ENCODE measurements around the gene NABP2.

The NABP2 gene

GRCh38 chr12:56243731-56244181, 19.6 kb downstream of the NABP2 start:
- H3K36me3 ChIP-seq (ENCODE audit: control insufficient read depth, insufficient read depth, low read length), result peaks cover 65% of the 10 kb centered on the region
- no peak overlapping the region for H3K4me3 ChIP-seq (ENCODE audit: insufficient read depth, low read depth, low read length)
- no peaks in the 10 kb centered on the region for H3K9me3 ChIP-seq (ENCODE audit: control insufficient read depth, low read length)
- no peaks in the 10 kb centered on the region for H3K27me3 ChIP-seq (ENCODE audit: control insufficient read depth, insufficient read depth, low read length, poor library complexity, severe bottlenecking)
- 91 to 97% methylated on average over 3 of the region's 3 CpGs for WGBS, 2 experiments
- H3K4me1 ChIP-seq (ENCODE audit: control insufficient read depth, insufficient read depth, low read length), result no peaks in the 10 kb centered on the region
- H3K27ac ChIP-seq (ENCODE audit: insufficient read depth, low read depth, low read length, poor library complexity, severe bottlenecking), result no peak overlapping the region

GRCh38 chr12:56244494-56244893, 20.4 kb downstream of the NABP2 start:
- Histone ChIP-seq H3K36me3 (ENCODE audit: control insufficient read depth, insufficient read depth, low read length) (peaks cover 68% of the 10 kb centered on the region), H3K9me3 (ENCODE audit: control insufficient read depth, low read length) (no peaks in the 10 kb centered on the region), H3K4me1 (ENCODE audit: control insufficient read depth, insufficient read depth, low read length) (no peaks in the 10 kb centered on the region), H3K27ac (ENCODE audit: insufficient read depth, low read depth, low read length, poor library complexity, severe bottlenecking) (no peak overlapping the region), H3K4me3 (ENCODE audit: insufficient read depth, low read depth, low read length) (no peak overlapping the region), H3K27me3 (ENCODE audit: control insufficient read depth, insufficient read depth, low read length, poor library complexity, severe bottlenecking) (no peaks in the 10 kb centered on the region)
- 97% methylated on average over 14 of the region's 14 CpGs for WGBS, 2 experiments

GRCh38 chr12:56247923-56248322, 23.8 kb downstream of the NABP2 start:
- Histone ChIP-seq H3K4me3 (ENCODE audit: insufficient read depth, low read depth, low read length) (no peak overlapping the region), H3K9me3 (ENCODE audit: control insufficient read depth, low read length) (no peaks in the 10 kb centered on the region), H3K4me1 (ENCODE audit: control insufficient read depth, insufficient read depth, low read length) (no peaks in the 10 kb centered on the region), H3K36me3 (ENCODE audit: control insufficient read depth, insufficient read depth, low read length) (peaks cover 66% of the 10 kb centered on the region), H3K27me3 (ENCODE audit: control insufficient read depth, insufficient read depth, low read length, poor library complexity, severe bottlenecking) (no peaks in the 10 kb centered on the region), H3K27ac (ENCODE audit: insufficient read depth, low read depth, low read length, poor library complexity, severe bottlenecking) (no peak overlapping the region)
- 95 to 96% methylated on average over 16 of the region's 16 CpGs for WGBS, 2 experiments

- H3K4me1 ChIP-seq (ENCODE audit: control insufficient read depth, insufficient read depth, low read length), result no peaks in the 10 kb centered on the region
- H3K36me3 ChIP-seq (ENCODE audit: control insufficient read depth, insufficient read depth, low read length), result peaks cover 66% of the 10 kb centered on the region
- no peak overlapping the region for H3K27ac ChIP-seq (ENCODE audit: insufficient read depth, low read depth, low read length, poor library complexity, severe bottlenecking)
- 94 to 95% methylated on average over 8 of the region's 8 CpGs for WGBS, 2 experiments
- no peaks in the 10 kb centered on the region for H3K27me3 ChIP-seq (ENCODE audit: control insufficient read depth, insufficient read depth, low read length, poor library complexity, severe bottlenecking)
- no peak overlapping the region for H3K4me3 ChIP-seq (ENCODE audit: insufficient read depth, low read depth, low read length)
- no peaks in the 10 kb centered on the region for H3K9me3 ChIP-seq (ENCODE audit: control insufficient read depth, low read length)
These were observed 24.6 kb downstream of the NABP2 start for GRCh38 chr12:56248711-56249110.

- Histone ChIP-seq H3K27ac (ENCODE audit: insufficient read depth, low read depth, low read length, poor library complexity, severe bottlenecking) (no peak overlapping the region), H3K4me3 (ENCODE audit: insufficient read depth, low read depth, low read length) (no peak overlapping the region), H3K9me3 (ENCODE audit: control insufficient read depth, low read length) (no peaks in the 10 kb centered on the region), H3K36me3 (ENCODE audit: control insufficient read depth, insufficient read depth, low read length) (peaks cover 58% of the 10 kb centered on the region), H3K27me3 (ENCODE audit: control insufficient read depth, insufficient read depth, low read length, poor library complexity, severe bottlenecking) (no peaks in the 10 kb centered on the region), H3K4me1 (ENCODE audit: control insufficient read depth, insufficient read depth, low read length) (peaks cover 11% of the 10 kb centered on the region)
- WGBS, 2 experiments, result 97% methylated on average over 3 of the region's 3 CpGs
These were observed 28.5 kb downstream of the NABP2 start for GRCh38 chr12:56252649-56253048.

- 96 to 97% methylated on average over 11 of the region's 11 CpGs for WGBS, 2 experiments
These were observed 28.9 kb downstream of the NABP2 start for GRCh38 chr12:56253091-56253490.

GRCh38 chr12:56255671-56256070, 31.5 kb downstream of the NABP2 start:
- peaks cover 45% of the 10 kb centered on the region for H3K36me3 ChIP-seq (ENCODE audit: control insufficient read depth, insufficient read depth, low read length)
- no peak overlapping the region for H3K4me3 ChIP-seq (ENCODE audit: insufficient read depth, low read depth, low read length)
- 94 to 96% methylated on average over 7 of the region's 7 CpGs for WGBS, 2 experiments

More at GRCh38 chr12:56253091-56253490, 28.9 kb downstream of the NABP2 start:
- no peaks in the 10 kb centered on the region for H3K27me3 ChIP-seq (ENCODE audit: control insufficient read depth, insufficient read depth, low read length, poor library complexity, severe bottlenecking)
- H3K27ac ChIP-seq (ENCODE audit: insufficient read depth, low read depth, low read length, poor library complexity, severe bottlenecking), result no peak overlapping the region
- no peak overlapping the region for H3K4me3 ChIP-seq (ENCODE audit: insufficient read depth, low read depth, low read length)
- no peaks in the 10 kb centered on the region for H3K9me3 ChIP-seq (ENCODE audit: control insufficient read depth, low read length)
- H3K36me3 ChIP-seq (ENCODE audit: control insufficient read depth, insufficient read depth, low read length), result peaks cover 54% of the 10 kb centered on the region
- peaks cover 11% of the 10 kb centered on the region for H3K4me1 ChIP-seq (ENCODE audit: control insufficient read depth, insufficient read depth, low read length)

GRCh38 chr12:56256326-56256960, 32.3 kb downstream of the NABP2 start:
- Histone ChIP-seq H3K4me1 (ENCODE audit: control insufficient read depth, insufficient read depth, low read length) (peaks cover 18% of the 10 kb centered on the region), H3K27me3 (ENCODE audit: control insufficient read depth, insufficient read depth, low read length, poor library complexity, severe bottlenecking) (no peaks in the 10 kb centered on the region), H3K36me3 (ENCODE audit: control insufficient read depth, insufficient read depth, low read length) (peaks cover 44% of the 10 kb centered on the region), H3K4me3 (ENCODE audit: insufficient read depth, low read depth, low read length) (peak overlapping the region; percentile 96), H3K9me3 (ENCODE audit: control insufficient read depth, low read length) (no peaks in the 10 kb centered on the region), H3K27ac (ENCODE audit: insufficient read depth, low read depth, low read length, poor library complexity, severe bottlenecking) (no peak overlapping the region)
- 58 to 60% methylated on average over 3 to 4 of the region's 4 CpGs for WGBS, 2 experiments

More at GRCh38 chr12:56255671-56256070, 31.5 kb downstream of the NABP2 start:
- no peaks in the 10 kb centered on the region for H3K27me3 ChIP-seq (ENCODE audit: control insufficient read depth, insufficient read depth, low read length, poor library complexity, severe bottlenecking)
- no peaks in the 10 kb centered on the region for H3K9me3 ChIP-seq (ENCODE audit: control insufficient read depth, low read length)
- no peak overlapping the region for H3K27ac ChIP-seq (ENCODE audit: insufficient read depth, low read depth, low read length, poor library complexity, severe bottlenecking)
- peaks cover 18% of the 10 kb centered on the region for H3K4me1 ChIP-seq (ENCODE audit: control insufficient read depth, insufficient read depth, low read length)

GRCh38 chr12:56257071-56257470, 32.9 kb downstream of the NABP2 start:
- Histone ChIP-seq H3K4me1 (ENCODE audit: control insufficient read depth, insufficient read depth, low read length) (peaks cover 18% of the 10 kb centered on the region), H3K36me3 (ENCODE audit: control insufficient read depth, insufficient read depth, low read length) (peaks cover 38% of the 10 kb centered on the region), H3K4me3 (ENCODE audit: insufficient read depth, low read depth, low read length) (peak overlapping the region; percentile 96), H3K27ac (ENCODE audit: insufficient read depth, low read depth, low read length, poor library complexity, severe bottlenecking) (no peak overlapping the region), H3K9me3 (ENCODE audit: control insufficient read depth, low read length) (no peaks in the 10 kb centered on the region), H3K27me3 (ENCODE audit: control insufficient read depth, insufficient read depth, low read length, poor library complexity, severe bottlenecking) (no peaks in the 10 kb centered on the region)
- 32 to 38% methylated on average over 8 of the region's 8 CpGs for WGBS, 2 experiments

- H3K4me1 ChIP-seq (ENCODE audit: control insufficient read depth, insufficient read depth, low read length), result peaks cover 18% of the 10 kb centered on the region
- peaks cover 33% of the 10 kb centered on the region for H3K36me3 ChIP-seq (ENCODE audit: control insufficient read depth, insufficient read depth, low read length)
- H3K27ac ChIP-seq (ENCODE audit: insufficient read depth, low read depth, low read length, poor library complexity, severe bottlenecking), result peak overlapping the region; percentile 8
- no peaks in the 10 kb centered on the region for H3K27me3 ChIP-seq (ENCODE audit: control insufficient read depth, insufficient read depth, low read length, poor library complexity, severe bottlenecking)
- H3K9me3 ChIP-seq (ENCODE audit: control insufficient read depth, low read length), result no peaks in the 10 kb centered on the region
- H3K4me3 ChIP-seq (ENCODE audit: insufficient read depth, low read depth, low read length), result peak overlapping the region; percentile 96
- 0 to 1% methylated on average over 27 of the region's 27 CpGs for WGBS, 2 experiments
These were observed 33.4 kb downstream of the NABP2 start for GRCh38 chr12:56257491-56258067.
